HG03571 (cell line): ENCODE measurements around the gene CLHC1.
A peak's percentile ranks its signal among the peaks of the same experiment; 100 is the strongest.
"Not testable (repeated sequence)": the region's sequence is repeated elsewhere in the genome, so short reads cannot be mapped to it uniquely, and the experiment has no call there.

Experiments
- ATAC-seq: cut with Tn5 transposase; IDR thresholded peaks from one replicate; pipeline ENCODE4 v1.9.1; 2021; ENCODE audit not compliant: unreplicated experiment

Gene CLHC1

GRCh38 chr2:55232863-55233657, 967 bp upstream of the CLHC1 start:
- peak; percentile 30 for ATAC-seq

- ATAC-seq = no peak
Measured at GRCh38 chr2:55231546-55232083, 478 bp downstream of the CLHC1 start.

GRCh38 chr2:55230551-55230950, 1.5 kb downstream of the CLHC1 start:
- ATAC-seq = no peak

- ATAC-seq = no peak
Measured at GRCh38 chr2:55229221-55229620, 2.9 kb downstream of the CLHC1 start.

GRCh38 chr2:55228226-55228563, 3.9 kb downstream of the CLHC1 start:
- ATAC-seq = no peak

DNA sequence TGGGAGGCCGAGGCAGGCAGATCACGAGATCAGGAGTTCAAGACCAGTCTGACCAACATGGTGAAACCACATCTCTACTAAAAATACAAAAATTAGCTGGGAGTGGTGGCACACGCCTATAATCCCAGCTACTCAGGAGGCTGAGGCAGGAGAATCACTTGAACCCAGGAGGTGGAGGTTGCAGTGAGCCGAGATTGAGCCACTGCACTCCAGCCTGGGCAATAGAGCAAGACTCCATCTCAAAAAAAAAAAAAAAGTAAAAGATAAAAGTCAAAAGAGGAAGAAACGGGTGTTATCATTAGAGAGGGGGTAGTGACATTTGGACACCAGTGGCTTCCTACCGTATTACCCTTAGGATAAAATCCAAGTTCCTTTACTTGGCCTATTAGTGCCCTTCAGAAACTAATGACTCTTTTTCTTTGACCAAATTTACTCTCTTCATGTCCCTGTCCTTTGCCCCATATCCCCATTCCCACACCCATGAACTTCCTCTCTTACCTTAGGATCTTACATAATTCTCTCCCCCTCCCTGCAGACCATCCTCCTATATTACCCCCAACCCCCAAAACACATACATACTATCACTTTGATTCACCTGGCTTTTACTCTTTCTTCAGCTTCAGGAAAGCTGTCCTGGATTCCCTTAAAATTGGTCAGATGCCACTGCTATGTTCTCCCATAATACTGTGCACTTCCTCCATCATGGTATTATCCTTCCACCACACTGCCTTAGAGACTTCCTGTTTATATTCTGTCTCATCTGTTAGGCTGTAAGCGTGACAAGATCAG, 4.5 kb downstream of the CLHC1 start:
- not testable (repeated sequence) for ATAC-seq

- no peak for ATAC-seq
Measured at GRCh38 chr2:55225481-55226020, 6.5 kb downstream of the CLHC1 start.

- no peak for ATAC-seq
Measured at GRCh38 chr2:55224761-55225261, 7.3 kb downstream of the CLHC1 start.

GRCh38 chr2:55223958-55224760, 7.9 kb downstream of the CLHC1 start:
- ATAC-seq = no peak

DNA sequence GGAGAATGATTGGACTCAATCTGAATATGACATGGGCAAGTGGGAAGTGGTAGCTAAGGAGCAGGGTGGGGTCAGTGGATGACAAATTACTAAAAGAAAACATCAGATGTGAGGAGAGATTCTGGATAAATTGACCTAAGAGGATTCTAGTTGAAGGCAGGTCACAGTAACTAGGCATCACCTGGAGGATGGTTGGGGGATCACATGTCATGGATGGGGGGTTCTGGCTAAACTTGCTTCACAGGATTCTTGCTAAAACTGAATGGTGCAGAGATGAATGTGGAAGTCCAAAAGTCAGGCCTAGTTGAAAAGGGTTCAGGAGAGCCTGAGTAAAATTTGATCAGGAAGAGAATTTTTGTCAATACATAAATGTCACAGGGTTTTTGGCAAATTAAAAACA, 18.3 kb downstream of the CLHC1 start:
- ATAC-seq = no peak

- no peak for ATAC-seq
Measured at GRCh38 chr2:55204950-55205349, 27.1 kb downstream of the CLHC1 start.

GRCh38 chr2:55204536-55204935, 27.6 kb downstream of the CLHC1 start:
- no peak for ATAC-seq

GRCh38 chr2:55200416-55200815, 31.7 kb downstream of the CLHC1 start:
- ATAC-seq = no peak

DNA sequence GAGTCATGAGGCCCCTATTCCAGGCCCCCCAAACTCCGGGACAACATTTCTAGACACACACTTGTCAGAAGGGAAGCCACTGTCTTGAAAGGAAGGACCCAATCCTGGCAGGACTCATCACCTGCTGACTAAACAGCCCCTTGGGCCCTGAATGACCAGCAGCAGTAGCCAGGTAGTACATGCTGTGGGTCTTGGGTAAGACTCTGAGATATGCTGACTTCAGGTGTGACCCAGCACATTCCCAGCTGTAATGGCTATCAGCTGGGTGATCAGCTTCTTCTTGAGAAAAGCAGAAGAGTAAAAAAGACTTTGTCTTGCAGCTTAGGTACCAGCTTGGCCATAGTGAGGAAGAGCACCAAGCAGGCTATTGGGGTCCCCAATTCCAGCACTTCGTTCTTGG, 35.6 kb downstream of the CLHC1 start:
- no peak for ATAC-seq

DNA sequence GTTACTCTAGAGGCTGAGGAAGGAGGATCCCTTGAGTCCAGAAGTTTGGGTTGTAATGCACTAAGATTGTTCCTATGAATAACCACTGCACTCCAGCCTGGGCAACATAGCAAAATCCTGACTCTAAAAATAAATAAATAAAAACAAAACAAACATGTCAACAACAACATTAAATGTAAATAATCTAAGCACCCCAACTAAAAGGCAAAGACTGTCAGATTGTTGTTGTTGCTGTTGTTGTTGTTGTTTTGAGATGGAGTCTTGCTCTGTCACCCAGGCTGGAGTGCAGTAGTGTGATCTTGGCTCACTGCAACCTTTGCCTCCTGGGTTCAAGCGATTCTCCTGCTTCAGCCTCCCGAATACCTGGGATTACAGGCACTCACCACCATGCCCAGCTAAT, 40.2 kb downstream of the CLHC1 start:
- ATAC-seq = not testable (repeated sequence)

GRCh38 chr2:55186837-55187236, 45.3 kb downstream of the CLHC1 start:
- ATAC-seq = not testable (repeated sequence)

DNA sequence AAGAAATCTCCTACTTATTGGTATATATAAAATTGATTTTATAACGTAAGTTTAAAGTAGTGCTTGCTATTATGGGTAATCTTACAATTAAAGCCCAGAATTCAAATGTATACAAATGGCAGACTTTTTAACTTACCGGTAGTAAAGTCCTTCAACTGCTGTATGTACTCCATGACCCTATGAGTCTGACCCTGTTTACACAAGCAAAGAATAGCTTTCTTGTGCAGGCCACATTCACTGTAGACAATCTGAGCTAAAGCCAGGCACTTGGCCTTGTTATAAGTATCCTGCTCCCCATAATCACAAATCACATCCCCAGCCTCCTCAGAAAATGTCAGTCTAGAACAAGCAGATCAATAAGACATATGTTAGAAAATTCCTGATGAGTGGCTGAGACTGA, 51.7 kb downstream of the CLHC1 start:
- ATAC-seq = no peak

DNA sequence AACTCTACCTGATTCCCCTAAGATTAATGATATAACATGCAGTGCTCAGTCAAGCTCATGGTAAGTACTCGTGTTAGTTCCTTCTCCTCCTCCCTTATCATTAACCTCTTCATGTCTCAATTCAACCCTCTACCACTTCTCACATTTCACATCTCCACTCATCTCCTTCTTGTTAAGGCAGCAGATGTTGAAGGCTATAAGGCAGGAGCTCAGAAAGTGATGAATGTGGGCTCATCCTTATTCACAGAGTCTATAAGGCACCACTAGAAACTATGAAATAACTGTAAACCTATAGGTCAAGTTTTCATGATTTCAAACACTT, 56.0 kb downstream of the CLHC1 start:
- no peak for ATAC-seq

GRCh38 chr2:55175254-55176093, 56.6 kb downstream of the CLHC1 start:
- ATAC-seq = peak; percentile 68

- ATAC-seq = no peak
Measured at GRCh38 chr2:55173438-55174054, 58.5 kb downstream of the CLHC1 start.
